HepG2 (cell line): Measurements from ENCODE around the gene MYO7B. TPM values are rescaled to one million over a fixed set of nuclear protein-coding genes. Genes with fewer than 3 reads are reported as not detected.

ENCODE experiments used
- HNF4A ChIP-seq: sonication (generic); formaldehyde crosslinking; IDR thresholded peaks from 2 replicates; pipeline ENCODE4 v1.4.0; 2020; ENCODE audit warnings: missing genetic modification reagents
- KDM1A ChIP-seq: IDR thresholded peaks from 2 replicates; pipeline ENCODE4 v1.6.1; 2016; ENCODE audit warnings: missing compliant biosample characterization
- KDM4B ChIP-seq: sonication (generic); formaldehyde crosslinking; IDR thresholded peaks from 2 replicates; pipeline ENCODE4 v1.4.0; 2020; ENCODE audit warnings: missing genetic modification reagents
- NCOR1 ChIP-seq: fragments of 200-600 bp; sonication (generic); IDR thresholded peaks from 2 replicates; pipeline ENCODE4 v1.7.0; 2017; ENCODE audit warnings: antibody characterized with exemption, low read length, borderline replicate concordance
- PBX2 ChIP-seq: IDR thresholded peaks from 2 replicates; pipeline ENCODE4 v1.6.1; 2016; ENCODE audit warnings: control low read depth
- TBL1XR1 ChIP-seq: fragments of 150-350 bp; IDR thresholded peaks from 2 replicates; pipeline ENCODE4 v1.6.1; 2014; ENCODE audit warnings: borderline replicate concordance, low read length; ENCODE audit not compliant: partially characterized antibody
- TCF12 ChIP-seq, 2 experiments: fragments of 450-650 bp in 1 of 2; sonication (generic) in 1 of 2; formaldehyde crosslinking in 1 of 2; IDR thresholded peaks; 2 replicates each; pipeline versions ENCODE4 v1.6.1 to v1.8.0; 2017 to 2022; ENCODE audit warnings: antibody characterized with exemption in 1 of 2, mild to moderate bottlenecking in 1 of 2, missing genetic modification reagents in 1 of 2, moderate library complexity in 1 of 2
- ZBTB39 ChIP-seq: sonication (generic); formaldehyde crosslinking; IDR thresholded peaks from 2 replicates; pipeline ENCODE4 v1.5.0; 2020; ENCODE audit warnings: missing genetic modification reagents
- ZFYVE20 ChIP-seq: sonication (generic); formaldehyde crosslinking; IDR thresholded peaks from 2 replicates; pipeline ENCODE4 v1.8.0; 2023; ENCODE audit warnings: low read depth, mild to moderate bottlenecking, moderate library complexity, missing genetic modification reagents, borderline replicate concordance
- ZIK1 ChIP-seq: sonication (generic); formaldehyde crosslinking; IDR thresholded peaks from 2 replicates; pipeline ENCODE4 v1.5.0; 2020; ENCODE audit warnings: mild to moderate bottlenecking, low read depth, missing genetic modification reagents, borderline replicate concordance
- ZNF790 ChIP-seq: sonication (generic); formaldehyde crosslinking; IDR thresholded peaks from 2 replicates; pipeline ENCODE4 v1.8.0; 2022; ENCODE audit warnings: missing genetic modification reagents, mild to moderate bottlenecking, borderline replicate concordance
- polyA plus RNA-seq, 8 experiments: library from polyadenylated mRNA; depleted of rRNA in 3 of 8; stranded (reverse) in 7 of 8; unstranded in 1 of 8; fragments of >200 nt; fragmentation: Illumina TruSeq in 4 of 8; extraction: Trizol in 4 of 8; gene quantifications; 2 replicates each; pipeline versions ENCODE4 v1.2.1 to v1.2.3, GENCODE V29; 2011 to 2016; ENCODE audit warnings: low read depth in 4 of 8, missing spikeins in 1 of 8, mixed read lengths in 1 of 8; ENCODE audit not compliant: insufficient read depth in 1 of 8
- total RNA-seq, 5 experiments: library from RNA; depleted of rRNA; stranded (reverse); fragments of >200 nt; fragmentation: Illumina TruSeq; extraction: Trizol; gene quantifications; 2 replicates each; pipeline ENCODE4 v1.2.3, GENCODE V29; 2016; ENCODE audit warnings: low read depth in 1 of 5
- TF ChIP-seq, protein P1 (sequence below): sonication (generic); formaldehyde crosslinking; IDR thresholded peaks from 2 replicates; pipeline ENCODE4 v1.5.1; 2020; ENCODE audit warnings: missing genetic modification reagents, mild to moderate bottlenecking, borderline replicate concordance
- TF ChIP-seq, protein P2 (sequence below): sonication (generic); formaldehyde crosslinking; IDR thresholded peaks from 2 replicates; pipeline ENCODE4 v1.4.0; 2020; ENCODE audit warnings: mild to moderate bottlenecking, missing genetic modification reagents
- TF ChIP-seq, protein P3 (sequence below): sonication (generic); formaldehyde crosslinking; IDR thresholded peaks from 2 replicates; pipeline ENCODE4 v1.4.0; 2020; ENCODE audit warnings: missing genetic modification reagents
- TF ChIP-seq, protein P4 (sequence below): sonication (generic); formaldehyde crosslinking; IDR thresholded peaks from 2 replicates; pipeline ENCODE4 v1.8.0; 2022; ENCODE audit warnings: mild to moderate bottlenecking, missing genetic modification reagents, borderline replicate concordance

The MYO7B gene
- total and polyA plus RNA-seq, 2 of the 13 experiments (the other 11 are each of a cell fraction or from before 2014, with no cell fraction given) = not detected

- TF ChIP-seq PBX2 (CRISPR knock-in tag) (no peak), ZBTB39 (CRISPR knock-in tag) (no peak), HNF4A (CRISPR knock-in tag) (peak; percentile 37; the same call in 1 of the 2 replicates), NCOR1 (peak; percentile 49; the same call in 1 of the 2 replicates), KDM1A (peak; percentile 56; the same call in 1 of the 2 replicates), TBL1XR1 (no peak), ZNF790 (CRISPR knock-in tag) (no peak), TCF12 (IDR thresholded peaks at IDR 0.05) (no peak), TCF12 (CRISPR knock-in tag; IDR thresholded peaks at IDR 0.05) (no peak), ZIK1 (CRISPR knock-in tag) (no peak), KDM4B (CRISPR knock-in tag) (no peak), ZFYVE20 (CRISPR knock-in tag) (no peak)
- TF ChIP-seq, protein P1, sequence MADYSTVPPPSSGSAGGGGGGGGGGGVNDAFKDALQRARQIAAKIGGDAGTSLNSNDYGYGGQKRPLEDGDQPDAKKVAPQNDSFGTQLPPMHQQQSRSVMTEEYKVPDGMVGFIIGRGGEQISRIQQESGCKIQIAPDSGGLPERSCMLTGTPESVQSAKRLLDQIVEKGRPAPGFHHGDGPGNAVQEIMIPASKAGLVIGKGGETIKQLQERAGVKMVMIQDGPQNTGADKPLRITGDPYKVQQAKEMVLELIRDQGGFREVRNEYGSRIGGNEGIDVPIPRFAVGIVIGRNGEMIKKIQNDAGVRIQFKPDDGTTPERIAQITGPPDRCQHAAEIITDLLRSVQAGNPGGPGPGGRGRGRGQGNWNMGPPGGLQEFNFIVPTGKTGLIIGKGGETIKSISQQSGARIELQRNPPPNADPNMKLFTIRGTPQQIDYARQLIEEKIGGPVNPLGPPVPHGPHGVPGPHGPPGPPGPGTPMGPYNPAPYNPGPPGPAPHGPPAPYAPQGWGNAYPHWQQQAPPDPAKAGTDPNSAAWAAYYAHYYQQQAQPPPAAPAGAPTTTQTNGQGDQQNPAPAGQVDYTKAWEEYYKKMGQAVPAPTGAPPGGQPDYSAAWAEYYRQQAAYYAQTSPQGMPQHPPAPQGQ (CRISPR knock-in tag) = no peak
- TF ChIP-seq, protein P2, sequence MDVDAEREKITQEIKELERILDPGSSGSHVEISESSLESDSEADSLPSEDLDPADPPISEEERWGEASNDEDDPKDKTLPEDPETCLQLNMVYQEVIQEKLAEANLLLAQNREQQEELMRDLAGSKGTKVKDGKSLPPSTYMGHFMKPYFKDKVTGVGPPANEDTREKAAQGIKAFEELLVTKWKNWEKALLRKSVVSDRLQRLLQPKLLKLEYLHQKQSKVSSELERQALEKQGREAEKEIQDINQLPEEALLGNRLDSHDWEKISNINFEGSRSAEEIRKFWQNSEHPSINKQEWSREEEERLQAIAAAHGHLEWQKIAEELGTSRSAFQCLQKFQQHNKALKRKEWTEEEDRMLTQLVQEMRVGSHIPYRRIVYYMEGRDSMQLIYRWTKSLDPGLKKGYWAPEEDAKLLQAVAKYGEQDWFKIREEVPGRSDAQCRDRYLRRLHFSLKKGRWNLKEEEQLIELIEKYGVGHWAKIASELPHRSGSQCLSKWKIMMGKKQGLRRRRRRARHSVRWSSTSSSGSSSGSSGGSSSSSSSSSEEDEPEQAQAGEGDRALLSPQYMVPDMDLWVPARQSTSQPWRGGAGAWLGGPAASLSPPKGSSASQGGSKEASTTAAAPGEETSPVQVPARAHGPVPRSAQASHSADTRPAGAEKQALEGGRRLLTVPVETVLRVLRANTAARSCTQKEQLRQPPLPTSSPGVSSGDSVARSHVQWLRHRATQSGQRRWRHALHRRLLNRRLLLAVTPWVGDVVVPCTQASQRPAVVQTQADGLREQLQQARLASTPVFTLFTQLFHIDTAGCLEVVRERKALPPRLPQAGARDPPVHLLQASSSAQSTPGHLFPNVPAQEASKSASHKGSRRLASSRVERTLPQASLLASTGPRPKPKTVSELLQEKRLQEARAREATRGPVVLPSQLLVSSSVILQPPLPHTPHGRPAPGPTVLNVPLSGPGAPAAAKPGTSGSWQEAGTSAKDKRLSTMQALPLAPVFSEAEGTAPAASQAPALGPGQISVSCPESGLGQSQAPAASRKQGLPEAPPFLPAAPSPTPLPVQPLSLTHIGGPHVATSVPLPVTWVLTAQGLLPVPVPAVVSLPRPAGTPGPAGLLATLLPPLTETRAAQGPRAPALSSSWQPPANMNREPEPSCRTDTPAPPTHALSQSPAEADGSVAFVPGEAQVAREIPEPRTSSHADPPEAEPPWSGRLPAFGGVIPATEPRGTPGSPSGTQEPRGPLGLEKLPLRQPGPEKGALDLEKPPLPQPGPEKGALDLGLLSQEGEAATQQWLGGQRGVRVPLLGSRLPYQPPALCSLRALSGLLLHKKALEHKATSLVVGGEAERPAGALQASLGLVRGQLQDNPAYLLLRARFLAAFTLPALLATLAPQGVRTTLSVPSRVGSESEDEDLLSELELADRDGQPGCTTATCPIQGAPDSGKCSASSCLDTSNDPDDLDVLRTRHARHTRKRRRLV (CRISPR knock-in tag) = no peak
- TF ChIP-seq, protein P3, sequence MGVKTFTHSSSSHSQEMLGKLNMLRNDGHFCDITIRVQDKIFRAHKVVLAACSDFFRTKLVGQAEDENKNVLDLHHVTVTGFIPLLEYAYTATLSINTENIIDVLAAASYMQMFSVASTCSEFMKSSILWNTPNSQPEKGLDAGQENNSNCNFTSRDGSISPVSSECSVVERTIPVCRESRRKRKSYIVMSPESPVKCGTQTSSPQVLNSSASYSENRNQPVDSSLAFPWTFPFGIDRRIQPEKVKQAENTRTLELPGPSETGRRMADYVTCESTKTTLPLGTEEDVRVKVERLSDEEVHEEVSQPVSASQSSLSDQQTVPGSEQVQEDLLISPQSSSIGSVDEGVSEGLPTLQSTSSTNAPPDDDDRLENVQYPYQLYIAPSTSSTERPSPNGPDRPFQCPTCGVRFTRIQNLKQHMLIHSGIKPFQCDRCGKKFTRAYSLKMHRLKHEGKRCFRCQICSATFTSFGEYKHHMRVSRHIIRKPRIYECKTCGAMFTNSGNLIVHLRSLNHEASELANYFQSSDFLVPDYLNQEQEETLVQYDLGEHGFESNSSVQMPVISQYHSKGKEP (CRISPR knock-in tag) = no peak
- TF ChIP-seq, protein P4, sequence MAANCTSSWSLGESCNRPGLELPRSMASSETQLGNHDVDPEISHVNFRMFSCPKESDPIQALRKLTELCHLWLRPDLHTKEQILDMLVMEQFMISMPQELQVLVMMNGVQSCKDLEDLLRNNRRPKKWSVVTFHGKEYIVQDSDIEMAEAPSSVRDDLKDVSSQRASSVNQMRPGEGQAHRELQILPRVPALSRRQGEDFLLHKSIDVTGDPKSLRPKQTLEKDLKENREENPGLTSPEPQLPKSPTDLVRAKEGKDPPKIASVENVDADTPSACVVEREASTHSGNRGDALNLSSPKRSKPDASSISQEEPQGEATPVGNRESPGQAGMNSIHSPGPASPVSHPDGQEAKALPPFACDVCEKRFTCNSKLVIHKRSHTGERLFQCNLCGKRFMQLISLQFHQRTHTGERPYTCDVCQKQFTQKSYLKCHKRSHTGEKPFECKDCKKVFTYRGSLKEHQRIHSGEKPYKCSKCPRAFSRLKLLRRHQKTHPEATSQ = no peak
Observed at GRCh38 chr2:127645026-127645394, 109.5 kb downstream of the MYO7B start (continued).
